ENCODE data around the gene PARVA.
A peak's percentile ranks its signal among the peaks of the same experiment; 100 is the strongest.

Gene PARVA

GRCh38 chr11:12403997-12404350 lies 26.6 kb downstream of the PARVA start:
- DNase-seq (ENCODE audit: low read depth), result no peak

DNA sequence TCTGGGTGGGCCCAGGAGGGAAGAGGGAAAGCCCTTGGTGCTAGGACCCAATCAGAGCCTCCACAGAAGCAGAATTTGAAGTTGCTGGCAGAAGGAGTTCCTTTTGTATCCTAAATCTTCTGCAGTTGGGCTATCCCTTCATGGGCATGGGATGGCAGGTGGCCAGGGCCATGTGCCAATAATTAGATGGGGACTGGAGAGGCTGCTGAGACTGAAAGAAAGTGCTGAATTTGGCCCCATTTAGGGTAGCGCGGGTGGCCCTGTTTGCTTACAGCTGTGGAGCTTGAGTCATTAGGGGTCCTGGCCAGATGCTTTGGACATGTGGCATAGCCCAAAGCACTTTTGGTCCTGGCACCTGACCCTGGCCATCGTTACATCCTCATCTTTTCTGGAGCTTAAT lies 27.1 kb downstream of the PARVA start:
- no peak for DNase-seq (ENCODE audit: low read depth)

GRCh38 chr11:12408156-12408770 lies 30.9 kb downstream of the PARVA start:
- DNase-seq (ENCODE audit: low read depth), result no peak

DNA sequence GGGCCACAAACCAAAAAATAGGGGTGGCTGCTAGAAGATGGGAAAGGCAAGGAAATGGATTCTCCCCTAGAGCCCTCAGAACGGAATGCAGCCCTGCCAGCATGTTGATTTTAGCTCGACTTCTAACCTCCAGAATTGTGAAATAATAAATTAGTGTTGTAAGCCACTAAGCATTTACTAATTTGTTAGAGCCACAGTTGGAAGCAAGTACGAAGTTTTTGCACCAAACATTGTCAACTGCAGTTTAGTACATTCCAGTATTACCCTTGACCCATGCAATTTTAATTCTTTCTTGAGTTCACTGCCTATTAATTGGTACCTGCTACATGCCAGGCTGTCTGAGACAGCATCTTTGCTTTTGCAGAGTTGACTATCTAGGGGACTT lies 32.2 kb downstream of the PARVA start:
- peak; percentile 42 for DNase-seq (ENCODE audit: low read depth)

DNA sequence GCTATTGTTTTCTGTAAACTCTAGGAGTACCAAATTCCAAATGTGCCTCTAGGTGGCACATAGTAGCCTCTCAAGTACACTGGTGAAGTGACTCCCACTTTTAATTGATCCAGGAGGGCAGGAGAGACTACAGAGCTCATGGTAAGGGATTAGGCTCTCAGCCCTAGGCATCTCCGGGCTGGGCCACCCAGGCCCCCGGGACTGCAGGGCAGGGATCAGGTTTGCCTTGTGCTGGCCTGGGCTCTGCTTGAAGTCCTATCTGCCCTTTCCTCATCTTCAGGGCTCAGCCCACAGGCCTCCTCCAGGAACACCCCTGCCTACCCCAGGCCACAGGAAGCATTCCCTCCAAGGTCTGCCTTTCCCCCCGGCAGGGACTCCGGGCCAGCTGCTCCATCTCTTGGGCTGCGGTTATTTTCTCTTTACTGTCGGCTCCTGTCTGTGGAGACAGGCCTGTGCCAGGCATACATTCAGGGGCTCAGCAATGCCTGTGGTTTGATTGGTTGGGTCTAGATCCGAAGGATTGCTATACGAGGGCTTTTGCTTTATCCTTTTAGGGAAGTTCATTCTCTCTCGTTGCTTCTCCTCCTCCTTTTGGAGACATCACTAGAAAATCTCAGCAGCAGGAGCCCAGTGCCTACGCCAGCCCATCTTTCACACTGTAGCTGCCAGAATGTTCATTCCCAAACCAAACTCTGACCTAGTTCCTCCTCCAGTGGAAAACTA lies 32.8 kb downstream of the PARVA start:
- peak; percentile 66 for DNase-seq (ENCODE audit: low read depth)

DNA sequence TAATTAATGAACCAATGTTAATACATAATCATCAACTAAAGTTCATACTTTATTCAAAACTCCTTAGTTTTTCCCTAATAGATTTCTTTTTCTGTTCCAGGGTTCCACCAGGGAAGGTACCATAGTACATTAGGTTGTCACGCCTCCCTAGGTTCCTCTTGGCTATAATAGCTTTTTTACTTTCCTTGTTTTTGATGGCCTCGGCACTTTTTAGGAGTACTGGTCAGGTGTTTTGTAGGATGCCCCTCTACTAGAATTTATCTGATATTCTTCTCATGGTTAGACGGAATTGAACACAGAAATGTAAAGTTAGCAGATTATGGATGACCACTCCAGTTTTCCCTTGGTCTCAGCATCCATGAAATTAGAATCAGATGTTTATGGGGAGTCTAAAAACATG lies 34.0 kb downstream of the PARVA start:
- no peak for DNase-seq (ENCODE audit: low read depth)

- peak; percentile 97 for DNase-seq (ENCODE audit: low read depth)
Observed at GRCh38 chr11:12411806-12412727, 34.7 kb downstream of the PARVA start.

DNA sequence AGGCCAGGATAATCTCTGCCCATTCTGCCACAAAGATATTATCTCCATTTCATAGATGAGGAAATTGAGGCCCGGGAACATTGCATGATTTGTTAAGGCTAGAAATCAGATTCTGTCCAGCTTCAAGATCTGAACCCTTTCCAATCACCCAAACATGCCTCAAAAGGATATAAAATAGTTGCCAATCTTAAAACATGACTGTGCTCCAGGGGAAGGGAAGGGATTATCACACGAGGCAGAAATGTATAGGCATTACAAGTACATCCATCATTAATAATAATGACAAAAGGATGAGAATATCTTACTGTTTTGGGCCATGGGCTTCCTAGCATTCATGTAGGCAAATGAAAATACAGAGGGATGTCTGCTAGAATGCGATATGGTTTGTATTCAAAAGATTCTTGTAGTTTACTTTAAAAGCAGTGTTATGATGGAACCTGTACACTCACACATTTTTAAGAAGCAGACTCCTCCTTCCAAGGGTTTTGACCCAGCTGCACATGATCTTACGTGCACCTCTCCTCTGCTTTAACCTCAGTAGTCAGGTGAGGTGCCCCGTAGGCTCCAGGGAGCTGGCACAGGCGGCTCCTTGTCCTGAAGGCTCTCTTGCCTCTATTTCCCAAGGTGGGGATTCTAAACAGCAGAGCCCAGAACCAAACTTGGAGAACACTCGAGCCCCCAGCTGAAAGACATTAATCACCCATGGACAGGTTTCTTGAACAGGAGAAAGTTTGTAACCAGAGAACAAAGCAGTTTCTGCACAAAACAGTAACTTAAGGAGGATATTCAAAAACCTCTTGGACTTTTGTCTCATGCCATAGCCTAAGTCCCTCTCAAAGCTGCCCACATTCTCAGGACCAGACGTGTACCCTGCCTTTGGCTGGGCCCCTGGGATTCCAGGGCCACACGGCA lies 36.0 kb downstream of the PARVA start:
- DNase-seq (ENCODE audit: low read depth), result no peak

DNA sequence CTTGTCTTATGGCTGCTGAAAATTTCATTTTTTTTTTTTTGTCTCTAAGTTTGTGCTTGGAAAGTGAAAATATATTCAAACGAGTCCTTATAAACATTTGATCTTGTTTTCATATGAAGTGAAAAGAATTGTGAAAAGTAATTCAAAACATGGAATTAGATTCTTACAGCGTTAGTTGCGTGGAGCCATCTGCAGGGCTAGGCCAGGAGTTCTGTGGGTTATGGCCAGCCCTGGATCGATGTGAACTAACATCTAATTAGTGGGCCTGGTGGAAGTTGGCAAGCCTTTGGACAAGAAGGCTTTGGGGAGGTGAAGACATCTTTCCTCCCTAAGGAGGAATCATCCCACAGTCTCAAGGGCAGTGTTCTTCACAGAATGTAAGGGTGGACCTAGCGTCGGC lies 37.2 kb downstream of the PARVA start:
- DNase-seq (ENCODE audit: low read depth), result no peak

DNA sequence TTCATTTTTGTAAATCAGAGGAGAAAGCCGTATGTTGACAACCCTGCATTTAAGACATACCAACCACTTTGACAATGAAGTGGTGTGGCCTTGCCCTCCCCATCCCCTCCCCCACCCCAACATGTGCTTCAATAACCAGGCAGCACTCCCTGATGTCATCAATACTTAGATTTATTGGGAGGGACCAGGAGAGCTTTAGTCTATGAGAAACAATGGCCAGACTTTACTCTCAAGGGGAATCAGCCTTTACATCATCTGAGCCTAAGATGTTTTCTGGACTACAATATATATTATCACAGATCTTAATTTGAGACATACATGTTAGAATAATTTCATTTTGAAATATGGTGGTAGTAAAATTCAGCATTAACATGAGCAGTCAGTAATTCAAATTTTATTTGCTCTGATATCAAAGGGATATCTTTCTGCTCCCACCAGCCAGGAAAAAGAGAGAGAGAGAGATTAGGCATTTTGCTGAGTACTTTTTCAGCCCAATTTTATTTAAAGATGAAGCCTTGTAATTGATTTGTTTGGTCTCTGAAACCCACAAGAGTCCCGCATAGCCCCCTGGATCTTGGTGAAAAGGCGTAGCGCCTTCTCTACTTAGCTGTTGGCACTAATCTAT lies 38.1 kb downstream of the PARVA start:
- no peak for DNase-seq (ENCODE audit: low read depth)

DNA sequence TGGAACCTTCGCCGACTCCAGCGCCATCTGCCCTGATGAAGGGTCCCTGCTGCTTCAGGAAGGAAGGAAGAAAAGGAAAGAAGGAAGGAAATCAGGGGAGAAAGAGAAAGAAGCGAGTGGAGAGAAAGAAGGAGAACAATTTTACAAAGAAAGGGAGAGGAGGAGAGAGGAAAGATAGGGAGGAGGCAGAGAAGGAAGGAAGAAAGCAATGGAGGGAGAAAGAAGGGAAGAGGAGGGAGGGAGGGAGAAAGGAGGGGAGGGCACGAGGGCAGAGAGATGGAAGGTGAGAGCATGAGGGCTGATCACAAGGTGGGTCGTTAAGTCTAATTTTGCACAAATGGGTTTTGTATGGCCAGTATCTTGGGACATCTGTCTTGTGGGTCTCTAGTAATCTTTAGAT lies 39.2 kb downstream of the PARVA start:
- no peak for DNase-seq (ENCODE audit: low read depth)

DNA sequence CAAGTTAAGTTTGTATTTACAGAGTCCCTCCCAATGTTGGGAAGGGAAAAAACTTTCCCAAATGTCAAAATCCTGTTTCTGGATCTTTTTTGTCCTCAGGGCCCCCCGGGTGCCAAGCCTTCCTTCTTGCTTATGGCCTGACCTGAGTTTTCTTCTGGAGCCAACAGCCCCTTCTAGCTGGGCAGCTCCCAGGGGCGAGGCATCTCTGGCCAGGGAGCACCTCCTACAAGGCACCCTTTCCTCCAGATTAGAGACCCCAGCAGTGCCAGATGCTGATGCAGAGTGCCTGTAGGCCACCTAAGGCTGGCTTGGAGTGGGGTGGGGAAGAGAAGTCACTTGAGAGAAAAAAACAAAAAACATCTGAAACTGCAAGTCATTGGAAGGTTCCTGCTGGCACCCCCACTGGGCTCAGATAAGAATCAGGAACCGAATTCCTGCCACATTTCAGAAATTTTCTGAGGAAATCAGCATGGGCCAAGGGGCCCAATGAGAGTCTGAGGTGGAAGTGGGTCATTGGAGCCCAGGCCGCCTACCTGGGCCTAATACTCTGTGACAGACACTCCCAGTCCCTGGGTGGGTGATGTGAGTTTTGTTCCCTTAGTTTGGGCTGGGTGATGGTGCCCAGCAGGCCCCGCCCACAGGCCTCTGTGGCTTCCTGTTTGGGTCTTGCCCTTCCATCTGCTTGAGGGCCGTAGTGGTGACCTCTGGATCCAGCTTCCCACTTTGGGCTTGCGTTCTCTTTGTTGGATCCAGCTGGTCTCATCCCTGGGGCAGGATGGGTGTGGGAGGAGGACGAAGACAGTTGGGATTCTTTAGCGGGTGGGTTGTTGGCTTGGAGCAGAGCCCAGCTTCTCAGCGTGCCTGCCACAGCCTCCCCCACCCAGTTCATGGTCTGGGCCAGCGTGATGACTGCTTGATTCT lies 40.6 kb downstream of the PARVA start:
- DNase-seq (ENCODE audit: low read depth), result peak; percentile 81

GRCh38 chr11:12420040-12420439 lies 42.7 kb downstream of the PARVA start:
- DNase-seq (ENCODE audit: low read depth), result no peak

DNA sequence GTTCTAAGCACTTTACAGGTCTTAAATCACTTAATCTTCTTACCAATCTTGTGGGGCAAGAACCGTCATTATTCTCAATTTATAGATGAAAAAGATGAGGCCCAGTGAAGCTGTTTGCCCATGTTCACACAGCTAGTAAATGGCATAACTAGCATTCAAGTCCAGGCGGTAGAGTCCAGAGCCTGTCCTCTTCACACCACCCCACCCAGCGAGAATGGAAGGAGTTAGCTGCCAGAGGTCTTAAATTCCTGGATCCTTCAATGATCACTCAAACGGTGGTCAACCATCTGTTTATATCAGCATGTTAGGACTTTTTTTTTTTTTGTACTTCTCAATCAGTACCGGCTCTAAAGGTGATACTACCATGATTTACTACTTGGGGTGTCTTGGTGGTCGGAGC lies 43.3 kb downstream of the PARVA start:
- DNase-seq (ENCODE audit: low read depth), result no peak

DNA sequence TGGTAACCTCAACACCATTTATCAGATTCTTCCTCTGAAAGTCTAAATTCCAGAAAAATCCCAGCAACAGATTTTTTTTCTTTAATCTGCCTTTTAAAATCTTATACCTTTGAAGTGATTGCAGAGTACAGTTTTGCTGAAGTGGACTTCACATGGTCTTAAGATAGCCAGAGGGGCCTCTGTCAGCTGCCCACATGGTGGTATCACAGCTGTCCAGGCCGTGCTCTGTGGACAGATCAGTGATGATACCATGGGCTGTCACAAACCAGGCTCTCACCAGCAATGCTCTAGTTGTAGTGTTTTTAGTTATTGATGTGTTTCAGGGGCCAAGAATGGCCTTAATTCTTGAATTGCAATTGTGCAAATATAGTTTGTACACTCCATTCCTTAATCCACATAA lies 44.0 kb downstream of the PARVA start:
- DNase-seq (ENCODE audit: low read depth), result no peak

- no peak for DNase-seq (ENCODE audit: low read depth)
Observed at GRCh38 chr11:12426176-12426575, 48.8 kb downstream of the PARVA start.

DNA sequence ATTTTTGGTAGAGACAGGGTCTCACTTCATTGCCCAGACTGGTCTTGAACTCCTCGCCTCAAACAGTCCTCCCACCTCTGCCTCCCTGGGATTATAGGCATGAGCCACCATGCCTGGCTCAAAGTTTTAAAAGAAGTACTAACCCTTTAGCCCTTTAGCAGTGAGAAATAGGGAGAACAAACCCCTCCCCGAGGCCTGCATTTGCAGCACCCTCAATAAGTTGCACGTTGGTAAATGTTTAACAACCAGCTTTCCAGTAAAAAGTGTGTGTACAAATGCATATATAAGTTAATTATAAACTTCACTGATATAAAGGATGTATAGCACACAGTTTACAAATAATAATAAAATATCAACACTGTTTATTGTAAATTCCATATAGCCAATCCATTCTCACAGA lies 51.8 kb downstream of the PARVA start:
- no peak for DNase-seq (ENCODE audit: low read depth)

- peak; percentile 87 for DNase-seq (ENCODE audit: low read depth)
Observed at GRCh38 chr11:12430351-12430750, 53.0 kb downstream of the PARVA start.

DNA sequence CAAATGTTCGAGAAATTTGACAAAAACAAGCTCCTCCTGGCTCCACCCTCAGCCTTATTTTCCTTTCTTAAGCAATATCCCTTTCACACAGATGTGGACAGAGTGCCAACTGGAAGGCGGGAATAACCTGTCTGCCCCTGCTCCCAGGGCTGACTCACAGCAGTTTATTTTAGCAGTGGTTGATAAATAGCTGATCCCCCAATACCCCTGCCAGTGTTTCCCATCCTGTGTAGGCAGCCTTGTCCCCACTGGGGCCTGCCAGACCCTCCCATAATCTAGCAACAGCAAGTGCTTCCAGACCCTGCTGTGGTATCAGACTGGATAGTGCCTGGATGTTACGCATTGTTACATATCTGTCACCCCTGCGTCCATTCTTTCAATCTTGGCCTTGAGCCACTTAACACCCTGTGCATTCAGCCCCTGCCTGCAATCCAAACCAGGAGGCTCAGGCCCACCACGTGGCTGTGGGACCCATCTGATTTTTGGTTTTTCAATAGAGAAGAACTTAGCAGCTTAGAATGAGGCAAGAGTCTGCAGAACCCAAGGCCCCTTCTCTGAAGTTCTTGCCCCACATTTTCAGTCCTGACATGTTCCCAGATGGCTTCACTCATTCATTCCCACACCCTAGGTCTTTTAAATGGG lies 53.7 kb downstream of the PARVA start:
- DNase-seq (ENCODE audit: low read depth), result peak; percentile 94

- no peak for DNase-seq (ENCODE audit: low read depth)
Observed at GRCh38 chr11:12432507-12432906, 55.1 kb downstream of the PARVA start.
